ENCODE measurements around the gene PTPRR. TPM values are rescaled to one million over a fixed set of nuclear protein-coding genes. Genes with fewer than 3 reads are reported as not detected.
A peak's percentile ranks its signal among the peaks of the same experiment; 100 is the strongest.

PTPRR gene
- total and polyA plus RNA-seq, 2 donors from 2014 or later, result 0.50 to 0.86 TPM

DNA sequence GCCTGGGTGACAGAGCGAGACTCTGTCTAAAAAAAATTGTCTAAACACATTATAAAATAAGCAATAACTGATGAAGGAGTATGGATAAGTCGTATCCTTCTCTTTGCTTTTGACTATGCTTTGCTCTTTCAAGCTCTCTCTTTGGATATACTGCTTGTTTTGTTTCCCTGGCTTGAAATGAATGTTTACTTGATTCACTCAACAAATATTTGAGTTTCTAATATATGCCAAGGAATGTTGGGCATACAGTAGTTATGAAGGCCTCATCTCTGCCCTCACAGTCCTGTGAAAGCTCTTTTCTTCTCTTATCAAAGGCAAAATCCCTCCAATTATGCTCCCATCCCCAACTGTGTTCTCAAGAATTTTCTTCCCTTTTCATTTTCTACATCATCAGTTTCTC lies 123.5 kb downstream of the PTPRR start:
- no peak for FAIRE-seq
- TF ChIP-seq, protein P1, sequence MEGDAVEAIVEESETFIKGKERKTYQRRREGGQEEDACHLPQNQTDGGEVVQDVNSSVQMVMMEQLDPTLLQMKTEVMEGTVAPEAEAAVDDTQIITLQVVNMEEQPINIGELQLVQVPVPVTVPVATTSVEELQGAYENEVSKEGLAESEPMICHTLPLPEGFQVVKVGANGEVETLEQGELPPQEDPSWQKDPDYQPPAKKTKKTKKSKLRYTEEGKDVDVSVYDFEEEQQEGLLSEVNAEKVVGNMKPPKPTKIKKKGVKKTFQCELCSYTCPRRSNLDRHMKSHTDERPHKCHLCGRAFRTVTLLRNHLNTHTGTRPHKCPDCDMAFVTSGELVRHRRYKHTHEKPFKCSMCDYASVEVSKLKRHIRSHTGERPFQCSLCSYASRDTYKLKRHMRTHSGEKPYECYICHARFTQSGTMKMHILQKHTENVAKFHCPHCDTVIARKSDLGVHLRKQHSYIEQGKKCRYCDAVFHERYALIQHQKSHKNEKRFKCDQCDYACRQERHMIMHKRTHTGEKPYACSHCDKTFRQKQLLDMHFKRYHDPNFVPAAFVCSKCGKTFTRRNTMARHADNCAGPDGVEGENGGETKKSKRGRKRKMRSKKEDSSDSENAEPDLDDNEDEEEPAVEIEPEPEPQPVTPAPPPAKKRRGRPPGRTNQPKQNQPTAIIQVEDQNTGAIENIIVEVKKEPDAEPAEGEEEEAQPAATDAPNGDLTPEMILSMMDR (IDR thresholded peaks at IDR 0.05; ENCODE audit: borderline replicate concordance, extremely low read depth, insufficient read depth), result no peak
- Histone ChIP-seq H3K9me3 (ENCODE audit: control insufficient read depth in 2 of 3, insufficient read depth in 1 of 3, low read length in 3 of 3) (no peaks in the 10 kb centered on the region), H3K4me3 (ENCODE audit: low read length in 3 of 3) (no peak overlapping the region), H3K27ac (ENCODE audit: low read depth in 2 of 2, low read length in 2 of 2) (no peak overlapping the region), H3K4me1 (ENCODE audit: control insufficient read depth in 2 of 3, insufficient read depth in 2 of 3, low read depth in 1 of 3, low read length in 3 of 3) (no peaks in the 10 kb centered on the region), H3K27me3 (ENCODE audit: control insufficient read depth, insufficient read depth, low read length) (no peaks in the 10 kb centered on the region), H3K9ac (ENCODE audit: low read length in 3 of 3) (no peak overlapping the region), H3K36me3 (ENCODE audit: control insufficient read depth in 2 of 3, insufficient read depth in 3 of 3, low read length in 3 of 3) (no peaks in the 10 kb centered on the region)
- DNase-seq, result no peak
- intact Hi-C loops (cut with DNase I), result no loop called here

DNA sequence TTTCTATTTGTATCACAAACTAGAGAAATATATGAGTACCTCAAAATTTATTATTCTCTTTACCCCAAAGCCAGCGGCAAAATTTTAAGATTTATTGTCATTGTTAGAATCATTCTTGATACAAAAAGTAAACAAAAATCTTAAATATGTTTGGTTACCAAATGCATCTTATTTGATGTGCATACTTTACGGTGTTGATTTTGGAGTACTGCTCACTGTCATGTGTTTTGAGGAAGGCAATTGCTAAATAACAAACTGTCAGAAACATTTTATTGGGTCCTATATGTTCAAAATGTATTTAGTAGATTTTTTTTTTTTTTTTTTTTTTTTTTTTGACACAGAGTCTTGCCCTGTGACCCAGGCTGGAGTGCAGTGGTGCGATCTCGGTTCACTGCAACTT lies 124.9 kb downstream of the PTPRR start:
- Histone ChIP-seq H3K36me3 (ENCODE audit: control insufficient read depth in 2 of 3, insufficient read depth in 3 of 3, low read length in 3 of 3) (no peaks in the 10 kb centered on the region), H3K9ac (ENCODE audit: low read length in 3 of 3) (no peak overlapping the region), H3K27me3 (ENCODE audit: control insufficient read depth, insufficient read depth, low read length) (no peaks in the 10 kb centered on the region), H3K4me1 (ENCODE audit: control insufficient read depth in 2 of 3, insufficient read depth in 2 of 3, low read depth in 1 of 3, low read length in 3 of 3) (no peaks in the 10 kb centered on the region), H3K9me3 (ENCODE audit: control insufficient read depth in 2 of 3, insufficient read depth in 1 of 3, low read length in 3 of 3) (peaks cover 0 to 2% (median 0%) of the 10 kb centered on the region in 3 donors), H3K4me3 (ENCODE audit: low read length in 3 of 3) (no peak overlapping the region), H3K27ac (ENCODE audit: low read depth in 2 of 2, low read length in 2 of 2) (no peak overlapping the region)
- FAIRE-seq (peak; percentile 42), DNase-seq (no peak)
- intact Hi-C loops (cut with DNase I), result no loop called here
- TF ChIP-seq, protein P1 (IDR thresholded peaks at IDR 0.05; ENCODE audit: borderline replicate concordance, extremely low read depth, insufficient read depth), result no peak

DNA sequence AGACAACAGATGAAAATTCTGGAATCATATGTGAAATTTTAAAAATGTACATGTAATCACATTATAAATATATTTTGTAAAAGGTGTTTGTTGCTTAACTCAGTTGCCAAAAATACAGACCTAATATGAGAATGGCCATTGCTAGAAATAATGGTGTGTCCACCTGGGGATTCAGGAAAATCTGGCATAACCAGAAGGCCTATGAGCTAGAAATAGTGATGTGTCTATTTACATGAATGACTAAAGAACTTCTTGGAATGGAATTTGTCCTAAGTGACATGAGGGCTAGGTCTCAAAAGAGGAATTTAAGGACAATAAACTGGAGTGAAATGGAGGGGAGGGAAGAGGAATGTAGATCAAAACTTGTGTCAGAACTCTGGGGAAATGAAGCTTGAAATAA lies 126.4 kb downstream of the PTPRR start:
- Histone ChIP-seq H3K36me3 (ENCODE audit: control insufficient read depth in 2 of 3, insufficient read depth in 3 of 3, low read length in 3 of 3) (no peaks in the 10 kb centered on the region), H3K9ac (ENCODE audit: low read length in 3 of 3) (no peak overlapping the region), H3K27ac (ENCODE audit: low read depth in 2 of 2, low read length in 2 of 2) (no peak overlapping the region), H3K4me1 (ENCODE audit: control insufficient read depth in 2 of 3, insufficient read depth in 2 of 3, low read depth in 1 of 3, low read length in 3 of 3) (no peaks in the 10 kb centered on the region), H3K4me3 (ENCODE audit: low read length in 3 of 3) (no peak overlapping the region), H3K9me3 (ENCODE audit: control insufficient read depth in 2 of 3, insufficient read depth in 1 of 3, low read length in 3 of 3) (peaks cover 0 to 2% (median 0%) of the 10 kb centered on the region in 3 donors), H3K27me3 (ENCODE audit: control insufficient read depth, insufficient read depth, low read length) (no peaks in the 10 kb centered on the region)
- TF ChIP-seq, protein P1 (IDR thresholded peaks at IDR 0.05; ENCODE audit: borderline replicate concordance, extremely low read depth, insufficient read depth), result no peak
- intact Hi-C loops (cut with DNase I), result no loop called here
- DNase-seq (no peak), FAIRE-seq (no peak)

DNA sequence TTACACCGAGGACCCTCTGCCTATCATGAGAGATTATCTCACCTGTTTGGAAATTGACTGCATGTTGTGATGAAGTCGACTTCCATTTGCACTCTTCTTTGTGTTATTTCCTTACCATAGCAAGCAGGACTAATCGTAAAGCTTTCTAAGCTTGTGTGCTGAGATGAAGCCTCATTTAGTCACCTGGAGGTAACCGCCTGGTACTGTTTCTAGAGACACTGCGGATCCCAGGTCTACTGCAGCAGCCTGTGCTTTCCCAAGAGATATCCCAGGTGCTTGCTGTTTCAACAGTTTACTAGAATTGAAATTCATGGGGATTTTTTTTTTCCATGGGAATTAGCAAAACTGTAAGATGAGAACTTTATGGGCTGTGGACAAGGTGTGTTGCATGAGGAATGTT lies 131.8 kb downstream of the PTPRR start:
- peaks cover 0 to 2% (median 0%) of the 10 kb centered on the region in 3 donors for H3K9me3 ChIP-seq (ENCODE audit: control insufficient read depth in 2 of 3, insufficient read depth in 1 of 3, low read length in 3 of 3)
- no peaks in the 10 kb centered on the region for H3K36me3 ChIP-seq (ENCODE audit: control insufficient read depth in 2 of 3, insufficient read depth in 3 of 3, low read length in 3 of 3)
- H3K4me3 ChIP-seq (ENCODE audit: low read length in 3 of 3), result no peak overlapping the region
- H3K27ac ChIP-seq (ENCODE audit: low read depth in 2 of 2, low read length in 2 of 2), result no peak overlapping the region
- no peaks in the 10 kb centered on the region for H3K4me1 ChIP-seq (ENCODE audit: control insufficient read depth in 2 of 3, insufficient read depth in 2 of 3, low read depth in 1 of 3, low read length in 3 of 3)
- DNase-seq (no peak), FAIRE-seq (no peak)
- intact Hi-C loops (cut with DNase I), result no loop called here
- H3K27me3 ChIP-seq (ENCODE audit: control insufficient read depth, insufficient read depth, low read length), result no peaks in the 10 kb centered on the region
- no peak overlapping the region for H3K9ac ChIP-seq (ENCODE audit: low read length in 3 of 3)
- TF ChIP-seq, protein P1 (IDR thresholded peaks at IDR 0.05; ENCODE audit: borderline replicate concordance, extremely low read depth, insufficient read depth), result no peak

Data from kidney (tissue), 14 donors.